GM18520 (cell line): Measurements from ENCODE around the gene MRPL1.
A peak's percentile ranks its signal among the peaks of the same experiment; 100 is the strongest.

ENCODE experiments used
- ATAC-seq: cut with Tn5 transposase; IDR thresholded peaks from one replicate; pipeline ENCODE4 v1.9.1; 2021; ENCODE audit not compliant: unreplicated experiment

Gene MRPL1

DNA sequence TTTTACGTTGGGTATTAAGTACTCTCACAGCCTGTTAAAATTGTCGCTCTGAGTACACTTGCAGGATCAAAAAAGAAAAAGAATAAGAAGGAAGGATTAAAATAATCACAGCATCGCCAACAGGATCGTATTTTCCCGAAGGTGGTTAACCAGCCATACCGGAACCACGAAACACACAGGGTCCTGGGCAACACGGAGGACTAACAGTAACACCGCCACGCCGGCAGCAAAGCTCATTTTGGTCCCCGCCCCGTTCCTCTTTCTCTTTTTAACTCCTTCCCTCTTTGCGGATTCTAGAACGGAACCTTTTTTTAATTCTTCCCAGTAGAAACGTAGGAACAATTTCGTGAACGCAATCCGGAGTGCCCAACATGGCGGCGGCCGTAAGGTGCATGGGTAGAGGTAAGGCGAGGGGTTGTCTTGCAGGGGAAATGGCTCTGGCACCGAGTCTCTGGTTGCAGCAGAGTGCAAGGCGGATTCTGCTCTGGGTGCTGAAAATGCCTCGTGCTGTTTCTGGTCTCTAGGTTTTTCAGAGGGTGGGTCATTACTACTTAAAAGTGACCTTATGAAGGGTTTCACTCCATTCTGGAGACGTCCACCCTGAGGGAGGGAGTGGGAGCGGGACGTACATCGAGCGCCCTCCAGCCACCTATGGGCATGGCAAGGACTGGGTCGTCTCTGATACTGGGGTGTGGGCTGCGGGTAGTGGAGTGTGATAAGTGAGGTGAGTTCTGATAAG is at the start of gene MRPL1:
TSS of gene MRPL1 (plus strand) at position 353 of the 739 bp plus-strand sequence. CDS start at position 372, 19 bp downstream.
- peak; percentile 67 for ATAC-seq

DNA sequence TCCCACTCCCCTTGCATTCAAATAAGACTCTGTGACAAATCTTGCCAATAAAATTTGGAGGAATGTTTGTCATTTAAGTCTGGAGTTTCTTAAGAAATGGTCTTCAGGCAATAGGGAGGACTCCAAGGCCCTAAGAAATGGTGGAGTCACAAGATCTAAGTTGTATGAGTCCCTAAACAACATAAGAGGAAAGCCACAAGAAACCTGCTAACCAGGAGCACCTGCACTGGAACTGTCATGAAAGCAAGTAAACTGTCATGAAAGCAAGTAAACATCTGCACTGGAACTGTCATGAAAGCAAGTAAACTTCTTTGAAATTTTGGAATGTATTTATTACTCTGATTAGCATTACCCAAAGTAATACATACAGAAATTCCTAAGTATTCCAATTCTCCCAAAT is 47.0 kb upstream of the MRPL1 start:
- no peak for ATAC-seq

DNA sequence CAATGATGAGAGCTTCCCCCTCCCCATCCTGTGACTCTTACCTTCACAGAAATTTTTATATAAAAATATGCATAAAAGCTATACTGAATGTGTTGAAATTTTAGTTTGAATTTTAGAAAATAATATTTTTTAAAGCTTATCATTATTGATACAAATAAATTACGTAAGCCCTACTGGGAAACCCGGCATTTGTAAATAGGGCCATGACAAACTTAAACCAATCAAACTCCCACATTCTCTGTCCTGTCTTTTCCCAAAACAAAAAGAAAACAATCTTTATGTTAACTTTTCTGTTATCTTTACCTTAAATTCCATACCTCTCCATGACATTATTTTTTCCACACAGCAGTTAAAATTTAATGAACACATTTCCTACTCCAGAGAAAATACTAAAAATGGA is 46.1 kb upstream of the MRPL1 start:
- ATAC-seq, result no peak

DNA sequence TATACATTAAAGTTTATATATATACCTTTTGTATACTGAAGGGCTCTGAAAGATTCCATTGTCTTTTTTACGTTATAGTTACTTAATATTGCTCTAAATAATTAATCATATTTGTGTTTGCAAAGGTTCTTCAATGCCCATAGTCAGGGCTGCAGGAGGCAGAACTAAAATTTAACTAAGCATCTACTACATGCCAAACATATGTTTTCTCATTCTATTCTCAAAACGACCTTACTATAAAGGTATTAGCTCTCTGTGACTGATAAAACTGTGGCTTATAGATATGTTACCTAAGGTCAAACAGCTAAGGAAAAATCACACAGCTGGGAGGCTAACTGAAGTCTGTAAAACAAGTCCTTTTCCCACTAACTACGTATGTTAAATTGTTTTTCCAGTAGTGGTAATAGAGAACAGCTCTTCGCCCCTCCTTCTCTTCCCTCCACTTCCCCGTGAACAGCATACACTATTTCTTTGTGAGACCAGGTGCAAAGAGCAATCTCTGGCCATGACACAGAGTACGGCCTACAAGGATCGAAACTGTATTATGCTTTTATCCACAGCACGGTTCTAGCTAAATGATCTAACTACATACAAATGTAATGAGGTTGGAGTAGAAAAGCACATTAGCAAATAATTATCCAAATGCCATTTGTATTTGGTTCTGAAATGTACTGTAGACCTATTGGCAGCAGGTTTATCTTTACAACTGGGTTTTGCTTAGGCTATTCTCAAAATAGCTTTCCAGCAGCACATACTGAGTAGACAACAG is 45.1 kb upstream of the MRPL1 start:
- ATAC-seq, result no peak

DNA sequence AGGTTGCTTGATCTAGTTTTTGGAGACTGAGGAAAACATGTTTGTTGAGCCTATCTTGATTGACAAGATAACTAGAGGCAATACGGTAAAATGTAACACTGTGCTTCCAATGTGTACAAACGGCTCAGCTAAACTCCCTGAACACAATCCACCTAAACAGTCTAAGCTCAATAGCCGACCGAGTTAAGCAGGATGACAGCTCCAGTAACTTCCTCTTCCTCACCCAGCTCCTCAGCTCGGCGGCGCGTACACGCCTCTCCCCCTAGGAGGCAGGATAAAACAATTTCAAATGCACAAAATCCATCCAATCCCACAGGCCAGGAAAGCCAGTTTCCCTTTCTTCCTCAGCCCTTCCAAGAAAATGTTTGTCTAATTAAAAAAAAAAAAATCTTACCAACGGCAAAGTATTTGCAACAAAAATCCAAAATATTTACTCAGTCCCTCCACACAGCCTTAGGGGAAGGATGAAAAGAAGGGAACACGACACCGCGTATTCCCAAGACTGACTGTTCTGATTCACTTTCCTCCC is 44.5 kb upstream of the MRPL1 start:
- no peak for ATAC-seq

DNA sequence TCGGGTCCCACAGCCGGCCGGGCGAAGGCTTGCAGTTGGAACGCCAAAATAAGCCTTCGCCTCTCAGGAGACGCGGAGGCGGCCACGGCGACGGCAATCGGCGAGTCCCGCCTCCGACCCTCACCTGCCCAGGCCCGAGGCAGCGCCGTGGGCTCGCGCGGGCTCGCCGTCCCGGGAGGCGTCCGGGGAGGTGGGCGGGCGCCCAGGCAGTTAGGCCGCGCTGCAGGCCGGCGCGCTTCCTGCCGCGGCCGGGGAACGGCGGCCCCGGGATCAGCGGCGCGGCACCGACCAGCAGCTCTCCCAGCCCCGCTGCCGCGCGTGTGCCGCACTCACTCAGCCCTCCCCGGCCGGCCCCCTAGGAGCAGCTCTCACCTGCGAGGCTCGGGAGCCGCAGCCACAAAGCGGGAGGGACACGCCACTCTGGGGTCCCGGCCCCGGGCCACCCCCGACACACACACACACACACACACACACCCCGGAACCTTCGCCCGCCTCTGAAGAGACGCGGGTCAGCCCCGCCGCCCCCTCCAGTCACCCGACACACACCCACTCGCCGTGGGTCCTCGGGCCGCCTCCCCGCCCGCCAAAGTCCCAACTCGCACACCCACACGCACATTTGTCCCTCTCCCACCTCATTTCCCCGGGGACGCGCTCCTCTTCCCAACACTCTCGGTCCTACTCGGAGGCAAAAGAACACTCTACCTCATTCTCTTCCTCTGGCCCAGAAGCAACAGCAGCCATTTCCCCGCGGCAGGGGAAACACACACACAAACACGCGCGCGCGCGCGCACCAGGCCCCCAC is 43.8 kb upstream of the MRPL1 start, which contains the start of gene CNOT6L:
TSS of gene CNOT6L (minus strand) at position 767 of the 802 bp plus-strand sequence. CDS start at position 707, 60 bp downstream.
- ATAC-seq, result no peak

DNA sequence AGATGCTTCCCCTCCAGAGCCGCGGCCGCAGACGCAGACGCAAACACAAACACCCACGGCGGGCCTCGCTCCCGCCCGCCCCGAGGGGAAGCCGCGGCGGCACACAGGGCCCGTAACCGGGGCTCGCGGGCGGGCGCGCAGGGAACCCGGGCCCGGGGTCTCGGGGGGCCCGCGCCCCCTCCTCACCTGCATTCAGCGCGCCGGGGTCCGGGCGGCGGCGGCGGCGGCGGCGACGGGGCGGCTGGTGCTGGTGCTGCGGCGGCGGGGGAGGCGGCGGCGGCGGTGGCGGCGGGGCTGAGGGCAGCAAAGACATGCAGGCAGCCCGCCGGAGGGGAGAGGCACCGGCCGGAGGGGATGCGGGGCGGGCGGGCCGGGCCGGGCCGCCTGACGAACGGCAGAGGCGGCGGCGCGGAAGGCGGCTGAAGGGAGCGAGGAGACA is 43.2 kb upstream of the MRPL1 start:
- no peak for ATAC-seq

DNA sequence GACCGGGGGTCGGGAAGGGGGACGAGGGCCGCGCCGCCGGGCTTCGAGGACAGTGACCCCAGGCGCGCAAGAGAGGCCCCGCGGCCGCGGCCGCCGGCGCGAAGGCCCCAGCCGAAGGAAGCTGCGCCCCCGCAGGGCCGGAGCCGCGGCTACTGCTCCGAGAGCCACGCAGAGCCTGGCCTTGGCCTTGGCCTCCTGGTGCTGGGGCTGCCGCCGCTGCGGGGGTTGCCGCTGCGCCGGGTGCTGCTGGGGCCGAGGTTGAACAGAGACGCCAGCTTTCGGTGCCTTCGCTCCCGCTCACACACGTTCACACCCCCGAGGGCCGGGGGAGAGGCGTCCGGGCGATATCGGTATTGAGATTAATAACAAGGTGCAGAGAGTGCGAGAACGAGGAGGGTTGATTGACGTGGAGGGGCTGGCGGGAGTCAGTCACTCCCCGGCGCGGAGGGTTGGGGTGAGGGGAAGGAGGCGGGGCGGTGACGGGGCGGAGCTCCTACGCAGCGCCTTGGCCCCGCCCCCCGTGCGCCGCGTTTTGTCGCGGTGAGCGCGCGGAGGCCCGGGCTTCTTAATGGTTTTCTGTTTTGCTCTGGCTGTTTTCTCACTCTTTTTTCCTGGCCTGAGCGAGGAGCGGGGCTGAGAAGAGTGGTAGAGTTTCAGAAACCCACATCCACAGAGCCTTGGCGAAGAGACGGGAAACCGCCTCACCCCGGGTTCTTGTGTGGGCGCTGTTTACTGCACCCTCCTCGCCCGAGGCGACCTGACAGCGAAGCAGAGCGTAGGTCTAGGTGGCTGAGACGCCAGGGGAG is 42.6 kb upstream of the MRPL1 start:
- ATAC-seq, result peak; percentile 52

DNA sequence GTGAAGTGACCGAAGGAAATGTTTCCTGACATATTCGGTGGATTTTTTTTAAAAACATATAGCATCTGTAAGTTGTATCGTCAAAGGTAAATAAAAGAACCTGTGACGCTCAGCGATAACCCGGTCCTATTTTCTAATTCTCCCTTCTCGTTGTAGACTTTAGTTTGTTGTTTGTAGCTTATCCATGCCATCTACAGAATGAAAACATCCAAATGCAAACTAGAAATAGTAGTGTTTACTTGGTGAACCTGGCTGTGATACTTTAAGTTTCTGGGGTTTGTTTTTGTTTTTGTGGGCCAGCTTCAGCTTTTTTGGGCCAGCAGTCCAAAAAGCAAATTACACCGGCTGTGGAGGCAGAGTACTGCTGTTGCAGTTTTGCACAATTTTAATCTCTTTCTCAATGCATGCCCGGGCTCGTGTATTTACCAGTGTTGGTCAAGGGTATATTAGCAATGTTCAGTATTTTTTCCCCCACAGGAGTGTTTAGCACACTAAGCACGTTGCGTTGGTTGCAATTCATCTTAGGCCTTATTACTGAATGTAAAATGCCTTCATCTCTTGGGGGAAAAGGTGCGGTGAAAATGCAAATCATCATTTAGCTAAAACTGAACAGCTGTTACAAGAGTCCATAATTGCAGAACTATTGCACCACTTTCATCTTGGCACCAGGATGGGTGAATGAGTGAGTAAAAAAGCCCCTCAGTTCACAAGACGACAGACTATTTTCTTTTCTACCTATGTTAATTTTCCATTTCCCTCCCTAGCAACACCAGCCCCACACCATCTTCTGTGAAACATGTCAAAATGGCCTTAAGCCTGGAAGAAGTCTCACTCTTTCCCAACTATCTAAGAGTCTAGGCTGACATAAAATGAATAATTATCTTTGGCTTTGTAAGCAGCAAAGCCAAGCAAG is 41.7 kb upstream of the MRPL1 start:
- peak; percentile 15 for ATAC-seq

DNA sequence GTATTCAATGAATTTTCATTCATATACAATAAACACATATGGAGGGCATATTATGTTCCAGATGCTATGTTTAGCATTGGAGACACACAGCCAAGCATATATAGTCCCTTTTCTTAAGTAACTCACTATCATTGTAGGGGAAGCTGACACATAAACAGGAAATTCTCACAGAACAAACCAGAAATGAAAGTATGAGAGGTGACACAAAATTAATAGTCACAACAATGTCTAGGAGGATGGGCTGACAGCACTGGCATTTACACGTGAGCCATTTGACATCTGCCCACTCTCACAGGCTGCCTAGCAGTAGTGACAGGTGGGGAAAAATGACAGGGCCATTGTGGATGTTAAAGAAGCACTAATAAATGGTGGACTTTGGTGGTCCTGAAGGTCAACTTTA is 40.9 kb upstream of the MRPL1 start:
- ATAC-seq, result peak; percentile 17

DNA sequence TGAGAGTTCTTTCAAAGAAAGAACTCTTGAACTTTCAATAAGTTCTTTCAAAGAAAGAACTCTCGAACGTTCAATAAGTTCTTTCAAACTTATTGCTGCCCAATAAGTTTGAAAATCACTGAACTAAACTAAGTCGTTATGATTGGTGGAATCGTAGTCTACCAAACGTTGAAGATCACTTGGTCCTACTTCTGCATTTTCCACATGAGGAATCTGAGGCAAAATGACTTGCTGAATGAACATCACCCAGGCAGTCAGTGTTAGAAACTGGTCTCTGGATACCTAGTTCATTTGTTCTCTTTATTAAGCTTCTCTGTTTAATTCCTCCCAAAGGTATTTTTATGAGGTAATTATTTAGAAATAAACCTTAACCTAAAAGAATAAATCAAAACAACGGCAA is 36.4 kb upstream of the MRPL1 start:
- no peak for ATAC-seq

DNA sequence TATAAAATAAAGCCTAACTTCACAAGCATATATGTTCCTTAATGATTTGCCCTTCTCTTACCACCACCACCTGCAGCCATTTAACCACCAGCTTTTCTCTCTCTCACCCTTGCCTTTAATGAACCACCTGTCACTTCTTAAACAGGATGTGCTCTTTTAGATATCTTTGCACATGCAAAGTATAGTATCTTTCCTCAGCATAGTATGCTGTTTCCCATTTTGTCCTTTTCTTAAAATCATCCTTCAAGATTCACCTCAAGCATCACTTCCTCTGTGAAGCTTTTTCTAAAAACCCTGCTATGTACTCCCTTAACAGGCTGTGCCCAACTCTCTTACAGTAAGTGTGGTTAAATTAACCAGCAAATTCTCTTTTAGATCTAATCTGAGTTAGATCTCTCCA is 35.3 kb upstream of the MRPL1 start:
- ATAC-seq, result peak; percentile 83

DNA sequence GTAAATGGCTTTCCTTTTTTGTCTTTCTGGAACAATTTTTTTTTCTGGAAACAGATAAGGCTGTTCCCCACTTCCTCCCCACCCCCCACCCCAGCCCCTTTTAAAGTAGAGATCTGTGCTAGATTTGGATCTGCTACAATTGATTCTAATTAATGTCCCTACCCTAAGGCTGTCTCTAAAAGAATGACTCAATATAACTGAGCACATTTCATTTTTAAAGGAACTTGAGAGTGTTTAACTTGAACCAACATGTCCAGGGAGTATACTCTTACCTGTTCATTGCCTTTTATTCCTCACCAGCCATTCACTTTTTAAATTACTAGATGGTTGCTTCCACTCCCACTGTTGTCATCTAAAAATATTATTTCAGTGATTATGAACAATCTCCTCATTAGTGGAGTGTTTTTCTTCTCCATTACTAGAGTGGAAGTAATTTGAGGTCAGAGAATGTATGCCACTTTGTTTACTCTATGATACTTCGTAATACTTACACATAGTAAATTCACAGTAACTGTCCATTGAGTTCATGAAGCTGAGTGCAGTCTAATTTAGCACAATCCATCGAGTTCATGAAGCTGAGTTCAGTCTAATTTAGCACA is 29.4 kb upstream of the MRPL1 start:
- ATAC-seq, result no peak

DNA sequence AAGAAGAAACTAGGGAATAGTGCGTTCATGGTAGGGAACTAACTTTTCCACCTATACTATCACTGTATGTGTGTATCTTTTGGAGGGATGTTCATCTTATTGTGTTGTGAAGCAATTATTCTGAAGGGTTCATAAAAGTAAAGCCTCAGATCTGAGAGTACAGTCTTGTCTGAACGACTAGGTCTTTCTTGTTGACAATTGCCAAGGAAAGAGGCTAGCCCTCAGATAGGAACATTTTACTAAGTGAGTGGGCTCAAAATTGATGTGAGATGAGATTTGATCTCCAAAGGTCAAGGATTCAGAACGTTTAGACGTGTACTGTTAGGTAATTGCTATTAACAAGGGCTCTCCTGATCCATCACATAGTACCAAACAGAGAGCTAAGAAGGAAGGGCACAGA is 28.2 kb upstream of the MRPL1 start:
- no peak for ATAC-seq

DNA sequence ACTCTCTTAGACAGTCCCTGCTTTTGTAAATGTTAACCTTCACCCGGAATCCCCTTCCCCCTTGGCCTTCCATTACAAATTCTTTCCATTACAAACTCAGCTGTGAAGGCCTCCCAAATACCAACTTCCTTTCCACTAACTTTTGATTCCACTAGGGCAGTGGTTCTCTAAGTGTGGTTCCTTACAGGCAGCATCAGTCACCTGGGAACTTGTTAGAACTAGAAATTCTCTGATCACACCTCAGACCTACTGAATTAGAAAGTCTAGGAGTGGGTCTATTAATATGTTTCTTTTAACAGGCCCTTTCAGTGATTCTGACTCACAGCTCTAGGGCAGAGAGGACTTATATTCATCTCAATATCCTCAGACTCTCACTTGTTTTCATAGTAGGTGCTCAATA is 19.0 kb upstream of the MRPL1 start:
- ATAC-seq, result no peak

DNA sequence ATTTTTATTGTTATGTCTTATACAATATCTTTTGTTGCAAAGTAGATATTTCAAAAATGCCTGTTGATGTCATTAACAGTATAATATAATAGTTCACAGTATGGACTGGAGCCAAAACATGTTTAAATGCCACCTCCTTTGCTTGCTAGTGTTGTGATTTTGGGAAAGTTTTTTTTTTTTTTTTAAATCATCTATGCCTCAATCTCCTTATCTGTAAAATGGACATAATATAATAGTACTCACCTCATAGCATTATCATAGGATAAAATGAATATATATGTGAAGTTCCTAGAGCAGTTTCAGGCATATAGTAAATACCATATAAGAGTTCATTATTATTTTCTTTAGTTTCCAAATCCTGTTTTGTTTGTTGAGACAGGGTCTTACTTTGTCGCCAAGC is 18.3 kb upstream of the MRPL1 start:
- ATAC-seq, result no peak

DNA sequence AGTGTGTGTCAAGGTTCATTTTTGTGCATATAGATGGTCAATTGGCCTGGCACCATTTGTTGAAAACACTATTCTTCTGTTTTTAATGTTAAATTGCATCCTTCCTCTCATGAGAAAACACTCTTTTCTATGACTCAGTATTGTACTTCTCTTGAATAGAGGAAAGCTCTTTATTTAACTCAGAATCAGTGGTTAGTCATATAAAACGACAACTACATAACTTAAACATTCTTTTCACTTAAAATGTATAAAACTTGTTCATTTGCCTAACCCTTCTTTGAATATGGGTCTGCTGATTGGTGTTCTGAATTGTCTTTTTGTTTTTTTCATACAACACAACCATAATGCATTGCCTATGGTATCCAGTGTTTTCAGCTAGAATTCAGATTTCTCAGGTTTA is 17.2 kb upstream of the MRPL1 start:
- ATAC-seq, result no peak

DNA sequence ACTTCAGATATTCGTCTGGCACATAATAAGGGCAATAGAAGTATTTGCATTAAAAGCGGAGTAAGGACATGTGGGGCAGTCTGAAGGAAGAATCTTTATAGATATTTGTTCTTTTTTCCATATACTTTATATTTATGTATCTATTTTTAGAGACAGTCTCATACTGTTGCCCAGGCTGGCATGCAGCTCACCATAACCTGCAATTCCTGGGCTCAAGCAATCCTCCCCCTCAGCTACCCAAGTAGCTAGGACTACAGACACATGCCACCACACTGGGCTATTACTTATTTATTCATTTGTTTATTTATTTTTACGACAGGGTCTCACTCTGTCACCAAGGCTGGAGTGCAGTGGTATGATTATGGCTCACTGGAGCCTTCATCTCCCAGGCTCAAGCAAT is 16.7 kb upstream of the MRPL1 start:
- ATAC-seq, result no peak

DNA sequence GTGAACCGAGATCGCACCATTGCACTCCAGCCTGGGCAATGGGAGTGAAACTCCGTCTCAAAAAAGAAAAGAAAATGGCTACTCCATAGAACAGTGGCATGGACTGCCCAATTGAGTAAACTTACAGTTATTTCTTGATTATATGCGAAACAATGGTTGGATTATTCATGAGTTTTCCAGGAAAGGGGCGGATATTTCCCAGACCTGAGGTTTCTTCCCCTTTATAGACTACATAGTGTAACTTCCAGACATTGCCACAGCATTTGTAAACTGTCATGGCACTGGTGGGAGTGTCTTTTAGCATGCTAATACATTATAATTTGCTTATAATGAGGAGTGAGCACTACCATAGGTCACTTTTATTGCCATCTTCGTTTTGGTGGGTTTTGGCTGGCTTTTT is 14.1 kb upstream of the MRPL1 start:
- ATAC-seq, result no peak
